ENCODE data around the gene LEAP2. TPM values are rescaled to one million over a fixed set of nuclear protein-coding genes. Genes with fewer than 3 reads are reported as not detected.
"Not testable (repeated sequence)": the region's sequence is repeated elsewhere in the genome, so short reads cannot be mapped to it uniquely, and the experiment has no call there.

The LEAP2 gene
- total RNA-seq, 4 donors from 2014 or later = 0.21 to 9.1 (median 1.7) TPM

DNA sequence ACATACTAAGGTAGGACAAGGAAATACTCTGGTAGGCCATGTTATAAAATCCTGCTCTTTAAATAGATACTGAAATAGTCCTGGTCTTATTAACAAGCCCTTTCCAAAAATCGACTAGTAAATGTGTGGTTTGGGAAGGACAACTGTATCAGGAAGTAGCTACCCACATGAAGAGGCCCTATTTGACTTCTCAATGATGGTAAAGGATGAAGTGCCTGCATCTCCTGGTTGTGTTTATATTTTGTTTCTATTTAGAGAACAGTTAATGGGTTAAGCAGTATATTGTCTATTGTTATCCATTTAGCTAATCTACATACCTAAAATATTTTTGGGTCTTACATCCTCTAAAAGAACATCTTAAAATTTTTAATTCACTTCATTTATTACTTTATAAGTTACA, 19.7 kb upstream of the LEAP2 start:
- TF ChIP-seq POLR2A (IDR thresholded peaks at IDR 0.05) (no peak), POLR2AphosphoS5 (IDR thresholded peaks at IDR 0.05) (no peak), EP300 (IDR thresholded peaks at IDR 0.05) (no peak)
- TF ChIP-seq, protein P1, sequence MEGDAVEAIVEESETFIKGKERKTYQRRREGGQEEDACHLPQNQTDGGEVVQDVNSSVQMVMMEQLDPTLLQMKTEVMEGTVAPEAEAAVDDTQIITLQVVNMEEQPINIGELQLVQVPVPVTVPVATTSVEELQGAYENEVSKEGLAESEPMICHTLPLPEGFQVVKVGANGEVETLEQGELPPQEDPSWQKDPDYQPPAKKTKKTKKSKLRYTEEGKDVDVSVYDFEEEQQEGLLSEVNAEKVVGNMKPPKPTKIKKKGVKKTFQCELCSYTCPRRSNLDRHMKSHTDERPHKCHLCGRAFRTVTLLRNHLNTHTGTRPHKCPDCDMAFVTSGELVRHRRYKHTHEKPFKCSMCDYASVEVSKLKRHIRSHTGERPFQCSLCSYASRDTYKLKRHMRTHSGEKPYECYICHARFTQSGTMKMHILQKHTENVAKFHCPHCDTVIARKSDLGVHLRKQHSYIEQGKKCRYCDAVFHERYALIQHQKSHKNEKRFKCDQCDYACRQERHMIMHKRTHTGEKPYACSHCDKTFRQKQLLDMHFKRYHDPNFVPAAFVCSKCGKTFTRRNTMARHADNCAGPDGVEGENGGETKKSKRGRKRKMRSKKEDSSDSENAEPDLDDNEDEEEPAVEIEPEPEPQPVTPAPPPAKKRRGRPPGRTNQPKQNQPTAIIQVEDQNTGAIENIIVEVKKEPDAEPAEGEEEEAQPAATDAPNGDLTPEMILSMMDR (IDR thresholded peaks at IDR 0.05) = no peak
- H3K27ac ChIP-seq = no peak overlapping the region
- WGBS = 53% methylated on average over 1 of the region's 1 CpG

DNA sequence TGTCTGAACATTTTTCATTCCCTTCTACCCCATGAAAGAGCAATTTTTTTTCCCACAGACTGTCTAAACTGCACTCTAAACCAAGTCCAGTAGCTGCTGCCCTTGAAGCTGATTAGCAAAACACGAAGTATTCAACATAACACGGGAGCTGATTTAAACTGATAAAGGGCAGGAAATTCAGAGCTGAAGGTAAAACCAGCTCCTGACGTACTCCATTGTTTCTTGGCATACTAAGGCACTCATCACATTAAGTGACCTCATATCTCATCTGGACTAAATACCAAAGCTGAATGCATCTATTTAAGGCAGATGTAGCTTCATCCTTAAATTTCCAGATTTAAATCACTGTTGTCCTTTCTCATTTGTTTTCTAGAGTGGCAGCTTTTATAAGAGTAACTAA, 19.2 kb upstream of the LEAP2 start:
- no peak for DNase-seq (ENCODE audit: low spot score in 2 of 2)
- Histone ChIP-seq H3K36me3 (no peaks in the 10 kb centered on the region), H3K27ac (no peak overlapping the region), H3K4me3 (no peak overlapping the region), H3K9me3 (no peaks in the 10 kb centered on the region), H3K27me3 (no peaks in the 10 kb centered on the region), H3K4me1 (no peaks in the 10 kb centered on the region)
- no peak for TF ChIP-seq POLR2A (IDR thresholded peaks at IDR 0.05)
- TF ChIP-seq POLR2AphosphoS5 (IDR thresholded peaks at IDR 0.05) = no peak
- TF ChIP-seq, protein P1 (IDR thresholded peaks at IDR 0.05) = no peak
- no peak for TF ChIP-seq EP300 (IDR thresholded peaks at IDR 0.05)
- 27% methylated on average over 3 of the region's 3 CpGs for WGBS

More for the DNA sequence above, 19.7 kb upstream of the LEAP2 start:
- Histone ChIP-seq H3K4me1 (no peaks in the 10 kb centered on the region), H3K27me3 (no peaks in the 10 kb centered on the region), H3K9me3 (no peaks in the 10 kb centered on the region), H3K4me3 (no peak overlapping the region), H3K36me3 (no peaks in the 10 kb centered on the region)
- DNase-seq (ENCODE audit: low spot score in 2 of 2) = no peak

DNA sequence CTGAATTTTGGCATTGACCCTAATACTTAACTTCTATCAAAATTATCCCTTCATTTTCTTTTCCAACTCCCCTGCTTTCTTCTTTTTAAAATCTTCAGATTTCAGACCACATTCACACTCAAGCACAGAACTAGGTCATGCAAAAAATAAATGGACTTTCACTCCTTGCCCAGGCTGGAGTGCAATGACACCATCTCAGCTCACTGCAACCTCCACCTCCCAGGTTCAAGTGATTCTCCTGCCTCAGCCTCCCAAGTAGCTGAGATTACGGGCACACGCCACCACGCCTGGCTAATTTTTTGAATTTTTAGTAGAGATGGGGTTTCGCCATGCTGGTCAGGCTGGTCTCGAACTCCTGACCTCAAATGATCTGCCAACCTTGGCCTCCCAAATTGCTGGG, 18.5 kb upstream of the LEAP2 start:
- H3K36me3 ChIP-seq; H3K9me3 ChIP-seq; H3K27ac ChIP-seq; DNase-seq (ENCODE audit: low spot score in 2 of 2); H3K4me1 ChIP-seq; H3K27me3 ChIP-seq; H3K4me3 ChIP-seq: not testable (repeated sequence)
- 97% methylated on average over 5 of the region's 5 CpGs for WGBS

DNA sequence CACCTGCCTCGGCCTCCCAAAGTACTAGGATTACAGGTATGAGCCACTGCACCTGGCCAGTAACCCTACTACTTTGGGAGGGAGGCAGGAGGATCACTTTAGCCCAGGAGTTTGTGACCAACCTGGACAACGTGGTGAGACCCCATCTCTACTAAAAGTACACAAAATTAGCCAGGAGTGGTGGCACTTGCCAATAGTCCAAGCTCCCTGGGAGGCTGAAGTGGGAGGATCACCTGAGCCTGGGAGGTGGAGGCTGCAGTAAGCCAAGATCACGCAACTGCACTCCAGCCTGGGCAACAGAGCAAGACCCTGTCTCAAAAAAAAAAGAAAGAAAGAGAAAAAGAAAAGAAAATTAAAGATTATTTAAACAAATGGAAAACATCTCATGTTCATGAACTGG, 17.5 kb upstream of the LEAP2 start:
- no peaks in the 10 kb centered on the region for H3K4me1 ChIP-seq
- H3K36me3 ChIP-seq = no peaks in the 10 kb centered on the region
- TF ChIP-seq POLR2AphosphoS5 (IDR thresholded peaks at IDR 0.05) (no peak), EP300 (IDR thresholded peaks at IDR 0.05) (no peak), POLR2A (IDR thresholded peaks at IDR 0.05) (no peak)
- TF ChIP-seq, protein P1 (IDR thresholded peaks at IDR 0.05) = no peak
- H3K9me3 ChIP-seq = no peaks in the 10 kb centered on the region
- H3K4me3 ChIP-seq = no peak overlapping the region
- H3K27ac ChIP-seq = no peak overlapping the region
- DNase-seq (ENCODE audit: low spot score in 2 of 2) = no peak
- H3K27me3 ChIP-seq = no peaks in the 10 kb centered on the region
- WGBS = 83% methylated on average over 3 of the region's 3 CpGs

DNA sequence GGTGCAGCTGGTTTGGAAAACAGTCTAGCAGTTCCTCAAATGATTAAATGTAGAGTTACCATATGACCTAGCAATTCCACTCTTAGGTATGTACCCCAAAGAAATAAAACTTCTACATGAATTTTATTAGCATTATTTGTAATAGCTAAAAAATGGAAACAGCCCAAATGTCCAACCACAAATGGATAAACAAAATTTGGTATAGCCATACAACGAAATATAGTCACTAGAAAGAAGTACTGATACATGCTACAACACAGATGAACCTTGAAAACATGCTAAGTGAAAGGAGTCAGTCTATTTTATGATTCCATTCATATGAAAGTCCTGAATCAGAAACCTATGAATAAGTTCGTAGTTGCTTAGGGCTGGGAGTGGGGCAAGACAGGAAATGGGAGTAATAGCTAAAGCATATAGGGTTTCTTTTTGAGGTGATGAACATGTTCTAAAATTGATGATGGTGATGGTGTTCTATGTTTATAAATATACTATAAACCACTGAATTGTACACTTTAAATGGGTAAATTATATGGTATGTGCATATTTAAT, 13.5 kb upstream of the LEAP2 start:
- no peak for DNase-seq (ENCODE audit: low spot score in 2 of 2)
- Histone ChIP-seq H3K4me1 (no peaks in the 10 kb centered on the region), H3K4me3 (no peak overlapping the region), H3K36me3 (no peaks in the 10 kb centered on the region), H3K9me3 (no peaks in the 10 kb centered on the region), H3K27me3 (no peaks in the 10 kb centered on the region), H3K27ac (no peak overlapping the region)
- 84% methylated on average over 2 of the region's 2 CpGs for WGBS
- TF ChIP-seq POLR2AphosphoS5 (IDR thresholded peaks at IDR 0.05) (no peak), POLR2A (IDR thresholded peaks at IDR 0.05) (no peak), EP300 (IDR thresholded peaks at IDR 0.05) (no peak)
- TF ChIP-seq, protein P1 (IDR thresholded peaks at IDR 0.05) = no peak

DNA sequence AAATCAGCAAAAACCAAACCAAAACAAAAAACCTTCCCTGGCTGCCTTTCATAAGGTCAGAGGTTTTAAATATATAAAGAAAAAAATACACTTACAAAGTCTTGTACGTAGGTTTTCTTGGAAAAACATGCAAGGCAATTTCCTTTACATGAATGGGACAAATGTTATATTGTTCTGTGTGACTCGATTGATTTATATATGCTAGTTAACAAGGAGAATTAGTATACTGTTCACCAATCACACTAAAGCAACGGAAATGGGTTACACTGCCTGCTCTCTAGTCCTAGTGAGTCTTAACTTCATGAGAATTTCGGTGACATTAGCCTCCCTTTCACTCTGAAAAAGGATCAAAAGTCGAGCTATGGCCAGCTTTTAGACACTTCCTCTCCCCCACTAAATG, 12.7 kb upstream of the LEAP2 start:
- Histone ChIP-seq H3K27ac (no peak overlapping the region), H3K4me3 (no peak overlapping the region), H3K4me1 (peaks cover 5% of the 10 kb centered on the region), H3K27me3 (no peaks in the 10 kb centered on the region), H3K9me3 (no peaks in the 10 kb centered on the region), H3K36me3 (no peaks in the 10 kb centered on the region)
- TF ChIP-seq POLR2AphosphoS5 (IDR thresholded peaks at IDR 0.05) = no peak
- no peak for TF ChIP-seq EP300 (IDR thresholded peaks at IDR 0.05)
- TF ChIP-seq, protein P1 (IDR thresholded peaks at IDR 0.05) = no peak
- no peak for TF ChIP-seq POLR2A (IDR thresholded peaks at IDR 0.05)
- WGBS = 71% methylated on average over 5 of the region's 5 CpGs
- DNase-seq (ENCODE audit: low spot score in 2 of 2) = no peak
